ENCODE results near the gene PIAS2. TPM values are rescaled to one million over a fixed set of nuclear protein-coding genes. Genes with fewer than 3 reads are reported as not detected.

The PIAS2 gene
- total RNA-seq, 1 experiment from 2014 or later: 72.8 TPM

GRCh38 chr18:46917803-46918600 is 695 bp upstream of the PIAS2 start:
- intact Hi-C loops (cut with micrococcal nuclease; ENCODE audit: unreplicated experiment): no loop called here
- Histone ChIP-seq H3K36me3 (ENCODE audit: insufficient read depth, low read length, poor library complexity, severe bottlenecking) (no peaks in the 10 kb centered on the region), H3K4me3 (ENCODE audit: low read depth, low read length, poor library complexity, severe bottlenecking) (peak overlapping the region; percentile 70), H3K27me3 (replicated peaks; ENCODE audit: insufficient read depth, low read depth, low read length, poor library complexity) (no peaks in the 10 kb centered on the region), H3K4me1 (ENCODE audit: insufficient read depth, low read length, poor library complexity, severe bottlenecking) (peaks cover 23% of the 10 kb centered on the region), H3K9me3 (ENCODE audit: low read depth, low read length, poor library complexity, severe bottlenecking) (no peaks in the 10 kb centered on the region), H3K27ac (ENCODE audit: low read depth, low read length, poor library complexity, severe bottlenecking) (peak overlapping the region; percentile 88)
- TF ChIP-seq CTCF (conservative IDR thresholded peaks at IDR 0.05; ENCODE audit: low read depth, low read length): no peak
- no peak for TF ChIP-seq EZH2 (IDR thresholded peaks at IDR 0.05; ENCODE audit: borderline replicate concordance, low read depth, low read length, poor library complexity, severe bottlenecking)
- peak; percentile 35 for DNase-seq (ENCODE audit: low spot score)
- BruUV-seq (replicated peaks): TSS peak; percentile 79
- ChIA-PET CTCF (no interaction called here), POLR2A (ENCODE audit: low non-redundant PET) (interaction anchor here (0.6 kb wide), 2 partner anchors 23 to 820 kb away, joined by 4 to 5 read pairs; partner anchors contain the start of gene ATP5F1A)

- ChIA-PET POLR2A (ENCODE audit: low non-redundant PET) (no interaction called here), CTCF (no interaction called here)
- peak; percentile 36 for DNase-seq (ENCODE audit: low spot score)
- Histone ChIP-seq H3K4me3 (ENCODE audit: low read depth, low read length, poor library complexity, severe bottlenecking) (peak overlapping the region; percentile 70), H3K4me1 (ENCODE audit: insufficient read depth, low read length, poor library complexity, severe bottlenecking) (peaks cover 23% of the 10 kb centered on the region), H3K27ac (ENCODE audit: low read depth, low read length, poor library complexity, severe bottlenecking) (peak overlapping the region; percentile 88), H3K9me3 (ENCODE audit: low read depth, low read length, poor library complexity, severe bottlenecking) (no peaks in the 10 kb centered on the region), H3K27me3 (replicated peaks; ENCODE audit: insufficient read depth, low read depth, low read length, poor library complexity) (no peaks in the 10 kb centered on the region), H3K36me3 (ENCODE audit: insufficient read depth, low read length, poor library complexity, severe bottlenecking) (no peaks in the 10 kb centered on the region)
- intact Hi-C loops (cut with micrococcal nuclease; ENCODE audit: unreplicated experiment): no loop called here
- TF ChIP-seq EZH2 (IDR thresholded peaks at IDR 0.05; ENCODE audit: borderline replicate concordance, low read depth, low read length, poor library complexity, severe bottlenecking) (no peak), CTCF (conservative IDR thresholded peaks at IDR 0.05; ENCODE audit: low read depth, low read length) (no peak)
- no TSS peak for BruUV-seq (replicated peaks)
These were observed 678 bp downstream of the PIAS2 start for GRCh38 chr18:46916551-46917107.

- Histone ChIP-seq H3K27me3 (replicated peaks; ENCODE audit: insufficient read depth, low read depth, low read length, poor library complexity) (no peaks in the 10 kb centered on the region), H3K27ac (ENCODE audit: low read depth, low read length, poor library complexity, severe bottlenecking) (peak overlapping the region; percentile 88), H3K9me3 (ENCODE audit: low read depth, low read length, poor library complexity, severe bottlenecking) (no peaks in the 10 kb centered on the region), H3K36me3 (ENCODE audit: insufficient read depth, low read length, poor library complexity, severe bottlenecking) (no peaks in the 10 kb centered on the region), H3K4me1 (ENCODE audit: insufficient read depth, low read length, poor library complexity, severe bottlenecking) (peaks cover 23% of the 10 kb centered on the region), H3K4me3 (ENCODE audit: low read depth, low read length, poor library complexity, severe bottlenecking) (peak overlapping the region; percentile 70)
- ChIA-PET POLR2A (ENCODE audit: low non-redundant PET) (no interaction called here), CTCF (no interaction called here)
- intact Hi-C loops (cut with micrococcal nuclease; ENCODE audit: unreplicated experiment): no loop called here
- TF ChIP-seq CTCF (conservative IDR thresholded peaks at IDR 0.05; ENCODE audit: low read depth, low read length) (no peak), EZH2 (IDR thresholded peaks at IDR 0.05; ENCODE audit: borderline replicate concordance, low read depth, low read length, poor library complexity, severe bottlenecking) (no peak)
- DNase-seq (ENCODE audit: low spot score): no peak
- TSS peak; percentile 39 for BruUV-seq (replicated peaks)
These were observed 1.3 kb downstream of the PIAS2 start for GRCh38 chr18:46915800-46916550.
